ENCODE data around the gene LIPJ.
A peak's percentile ranks its signal among the peaks of the same experiment; 100 is the strongest.

The LIPJ gene

DNA sequence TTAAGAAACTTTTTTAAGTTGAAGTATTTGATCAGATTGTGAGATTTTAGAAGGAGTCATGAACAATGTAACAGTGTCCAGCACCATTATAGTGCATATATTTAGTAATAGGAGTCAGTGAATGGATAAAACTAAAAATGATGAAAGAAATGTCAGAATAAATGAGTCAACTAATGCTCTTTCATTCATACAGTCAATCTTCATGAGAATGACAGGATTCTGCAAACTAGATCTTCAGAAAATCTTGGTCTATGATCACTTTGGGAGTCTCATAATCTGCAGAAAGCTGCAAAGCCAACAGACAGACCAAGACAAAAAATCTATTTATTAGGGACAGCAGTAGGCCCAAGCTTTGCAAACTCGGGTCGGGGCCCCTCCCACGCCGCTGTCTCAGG is 4.2 kb upstream of the LIPJ start:
- H2AFZ ChIP-seq (ENCODE audit: low read depth), result peak overlapping the region; percentile 97

DNA sequence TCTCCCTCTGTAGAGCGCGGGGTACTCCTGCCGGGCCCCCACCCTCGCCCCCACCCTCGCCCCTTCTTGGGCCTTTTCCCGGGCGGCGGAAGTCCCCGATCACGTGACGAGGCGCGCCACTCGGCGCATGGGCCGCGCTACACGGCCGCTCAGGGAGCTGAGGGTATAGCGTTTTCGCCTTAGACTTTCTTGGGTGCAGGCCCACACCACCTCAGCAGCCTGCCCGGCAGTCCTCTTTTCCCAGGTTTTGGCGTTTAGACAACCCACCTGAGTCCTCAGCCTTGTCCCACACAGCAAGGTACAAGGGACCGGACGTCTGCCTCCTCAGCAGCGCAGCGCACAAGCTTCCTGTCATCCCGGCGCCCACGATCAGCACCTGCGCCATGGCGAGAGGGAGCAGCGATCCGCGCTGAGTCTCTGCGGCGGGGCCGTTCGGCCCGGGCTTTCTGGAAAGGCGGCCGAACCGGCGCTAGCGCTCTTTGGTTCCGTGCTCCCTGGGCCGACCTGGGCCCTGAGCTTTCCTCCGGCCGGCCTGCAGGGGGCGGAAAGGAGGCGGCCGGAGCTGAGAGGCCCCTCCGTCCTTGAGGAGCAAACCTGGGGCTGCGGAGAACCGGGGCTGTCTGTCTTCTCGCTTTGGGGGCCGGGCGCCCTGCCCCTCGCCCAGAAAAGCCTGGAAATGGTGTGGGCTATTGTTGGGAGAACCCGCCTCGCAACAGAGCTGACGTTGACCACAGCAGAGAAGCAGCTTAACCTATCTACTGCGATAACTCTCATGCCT is 3.6 kb upstream of the LIPJ start, which contains the start of gene RNLS:
TSS of gene RNLS (minus strand) at position 513 of the 778 bp plus-strand sequence.
- Histone ChIP-seq H4K20me1 (ENCODE audit: insufficient read depth) (no peaks in the 10 kb centered on the region), H3K4me2 (peak within 1 kb of the TSS; percentile 81), H3K79me2 (ENCODE audit: insufficient read depth, low read depth) (no peaks in the 10 kb centered on the region), H3K36me3 (ENCODE audit: insufficient read depth) (no peaks in the 10 kb centered on the region), H2AFZ (ENCODE audit: low read depth) (peak within 1 kb of the TSS; percentile 97), H3K27me3 (ENCODE audit: insufficient read depth, low read depth) (no peaks in the 10 kb centered on the region), H3K4me1 (ENCODE audit: low read depth, poor library complexity, severe bottlenecking) (peaks cover 15% of the 10 kb centered on the region), H3K4me3 (IDR thresholded peaks at IDR 0.05; ENCODE audit: insufficient read depth, low read depth, low read length) (no peak within 1 kb of the TSS), H3K9ac (peak within 1 kb of the TSS; percentile 96), H3K27ac (peak within 1 kb of the TSS; percentile 98)
- TF ChIP-seq, protein P1, sequence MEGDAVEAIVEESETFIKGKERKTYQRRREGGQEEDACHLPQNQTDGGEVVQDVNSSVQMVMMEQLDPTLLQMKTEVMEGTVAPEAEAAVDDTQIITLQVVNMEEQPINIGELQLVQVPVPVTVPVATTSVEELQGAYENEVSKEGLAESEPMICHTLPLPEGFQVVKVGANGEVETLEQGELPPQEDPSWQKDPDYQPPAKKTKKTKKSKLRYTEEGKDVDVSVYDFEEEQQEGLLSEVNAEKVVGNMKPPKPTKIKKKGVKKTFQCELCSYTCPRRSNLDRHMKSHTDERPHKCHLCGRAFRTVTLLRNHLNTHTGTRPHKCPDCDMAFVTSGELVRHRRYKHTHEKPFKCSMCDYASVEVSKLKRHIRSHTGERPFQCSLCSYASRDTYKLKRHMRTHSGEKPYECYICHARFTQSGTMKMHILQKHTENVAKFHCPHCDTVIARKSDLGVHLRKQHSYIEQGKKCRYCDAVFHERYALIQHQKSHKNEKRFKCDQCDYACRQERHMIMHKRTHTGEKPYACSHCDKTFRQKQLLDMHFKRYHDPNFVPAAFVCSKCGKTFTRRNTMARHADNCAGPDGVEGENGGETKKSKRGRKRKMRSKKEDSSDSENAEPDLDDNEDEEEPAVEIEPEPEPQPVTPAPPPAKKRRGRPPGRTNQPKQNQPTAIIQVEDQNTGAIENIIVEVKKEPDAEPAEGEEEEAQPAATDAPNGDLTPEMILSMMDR (conservative IDR thresholded peaks at IDR 0.05; ENCODE audit: low read depth, low read length), result peak; percentile 87

More for the DNA sequence above, 4.2 kb upstream of the LIPJ start:
- Histone ChIP-seq H3K4me2 (peak overlapping the region; percentile 81), H3K27ac (peak overlapping the region; percentile 98), H3K4me3 (IDR thresholded peaks at IDR 0.05; ENCODE audit: insufficient read depth, low read depth, low read length) (no peak overlapping the region), H3K9ac (peak overlapping the region; percentile 96; the same call in 1 of the 2 replicates), H3K36me3 (ENCODE audit: insufficient read depth) (no peaks in the 10 kb centered on the region), H3K27me3 (ENCODE audit: insufficient read depth, low read depth) (no peaks in the 10 kb centered on the region), H4K20me1 (ENCODE audit: insufficient read depth) (no peaks in the 10 kb centered on the region), H3K4me1 (ENCODE audit: low read depth, poor library complexity, severe bottlenecking) (peaks cover 15% of the 10 kb centered on the region), H3K79me2 (ENCODE audit: insufficient read depth, low read depth) (no peaks in the 10 kb centered on the region)
- TF ChIP-seq, protein P1 (conservative IDR thresholded peaks at IDR 0.05; ENCODE audit: low read depth, low read length), result no peak

GRCh38 chr10:88583584-88583957 is 3.0 kb upstream of the LIPJ start:
- Histone ChIP-seq H3K4me2 (peak overlapping the region; percentile 81), H3K9ac (peak overlapping the region; percentile 96; the same call in 1 of the 2 replicates), H2AFZ (ENCODE audit: low read depth) (peak overlapping the region; percentile 97), H3K27ac (peak overlapping the region; percentile 98), H3K36me3 (ENCODE audit: insufficient read depth) (no peaks in the 10 kb centered on the region), H3K27me3 (ENCODE audit: insufficient read depth, low read depth) (no peaks in the 10 kb centered on the region), H4K20me1 (ENCODE audit: insufficient read depth) (no peaks in the 10 kb centered on the region), H3K79me2 (ENCODE audit: insufficient read depth, low read depth) (no peaks in the 10 kb centered on the region), H3K4me1 (ENCODE audit: low read depth, poor library complexity, severe bottlenecking) (peaks cover 15% of the 10 kb centered on the region), H3K4me3 (IDR thresholded peaks at IDR 0.05; ENCODE audit: insufficient read depth, low read depth, low read length) (no peak overlapping the region)
- TF ChIP-seq, protein P1 (conservative IDR thresholded peaks at IDR 0.05; ENCODE audit: low read depth, low read length), result no peak

- Histone ChIP-seq H3K9ac (no peak overlapping the region), H4K20me1 (ENCODE audit: insufficient read depth) (no peaks in the 10 kb centered on the region), H3K79me2 (ENCODE audit: insufficient read depth, low read depth) (no peaks in the 10 kb centered on the region), H2AFZ (ENCODE audit: low read depth) (no peak overlapping the region), H3K36me3 (ENCODE audit: insufficient read depth) (no peaks in the 10 kb centered on the region), H3K27ac (no peak overlapping the region), H3K4me2 (no peak overlapping the region), H3K27me3 (ENCODE audit: insufficient read depth, low read depth) (no peaks in the 10 kb centered on the region), H3K4me1 (ENCODE audit: low read depth, poor library complexity, severe bottlenecking) (no peaks in the 10 kb centered on the region), H3K4me3 (IDR thresholded peaks at IDR 0.05; ENCODE audit: insufficient read depth, low read depth, low read length) (no peak overlapping the region)
- TF ChIP-seq, protein P1 (conservative IDR thresholded peaks at IDR 0.05; ENCODE audit: low read depth, low read length), result no peak
These were observed 5.8 kb downstream of the LIPJ start for GRCh38 chr10:88592381-88592780.
